Heart left ventricle (tissue), 16 donors: Measurements from ENCODE around the gene ARHGEF28. TPM values are rescaled to one million over a fixed set of nuclear protein-coding genes. Genes with fewer than 3 reads are reported as not detected.

ENCODE experiments used
- ATAC-seq, 4 donors: fragments of 200-7000 bp; cut with Tn5 transposase; one replicate each; pipeline ENCODE4 v1.9.1; 2020 to 2022; ENCODE audit warnings: moderate library complexity in 4 of 4, mild to moderate bottlenecking in 3 of 4, moderate number of reproducible peaks in 1 of 4
- DNase-seq, 5 donors: peaks; one replicate each; pipeline ENCODE4 v3.0.0-alpha.2; 2020
- H3K27ac ChIP-seq, 12 donors: fragments of 200-600 bp; sonication (generic) in 4 of 12; one replicate each; pipeline versions ENCODE4 v1.5.0 to v1.8.0; 2016 to 2022; ENCODE audit warnings: mild to moderate bottlenecking in 2 of 12
- H3K27me3 ChIP-seq, 9 donors: fragments of 200-600 bp; sonication (generic) in 2 of 9; one replicate each; pipeline versions ENCODE4 v1.5.1 to v1.8.0; 2016 to 2022; ENCODE audit warnings: mild to moderate bottlenecking in 3 of 9
- H3K36me3 ChIP-seq, 9 donors: fragments of 200-600 bp; sonication (generic) in 2 of 9; one replicate each; pipeline versions ENCODE4 v1.5.0 to v1.8.0; 2018 to 2022; ENCODE audit warnings: mild to moderate bottlenecking in 2 of 9
- H3K4me1 ChIP-seq, 12 donors: fragments of 200-600 bp; sonication (generic) in 4 of 12; one replicate each; pipeline versions ENCODE4 v1.5.0 to v1.8.0; 2016 to 2022; ENCODE audit warnings: mild to moderate bottlenecking in 3 of 12
- H3K4me3 ChIP-seq, 12 donors: fragments of 200-600 bp; sonication (generic) in 4 of 12; one replicate each; pipeline versions ENCODE4 v1.5.0 to v1.8.0; 2017 to 2022; ENCODE audit warnings: mild to moderate bottlenecking in 9 of 12, moderate library complexity in 4 of 12
- H3K9me3 ChIP-seq, 12 donors: fragments of 200-600 bp; sonication (generic) in 4 of 12; one replicate each; pipeline versions ENCODE4 v1.5.0 to v1.8.0; 2016 to 2022; ENCODE audit warnings: mild to moderate bottlenecking in 1 of 12
- CTCF ChIP-seq, 12 donors: fragments of 200-600 bp; sonication (generic) in 4 of 12; IDR thresholded peaks; one replicate each; pipeline versions ENCODE4 v1.5.0 to v1.8.0; 2018 to 2022; ENCODE audit warnings: antibody characterized with exemption in 12 of 12, mild to moderate bottlenecking in 5 of 12
- POLR2A ChIP-seq, 2 donors: fragments of 450-650 bp; IDR thresholded peaks; one replicate each; pipeline ENCODE4 v1.6.1; 2017; ENCODE audit warnings: antibody characterized with exemption in 2 of 2, mild to moderate bottlenecking in 2 of 2, moderate library complexity in 2 of 2
- WGBS, 4 donors: extraction: QIAGEN DNeasy Blood & Tissue Kit in 2 of 4; methylation state at CpG; one replicate each; pipeline versions ENCODE4 v1.1.5 to v1.1.7; 2013 to 2018; 5-methylcytosine and 5-hydroxymethylcytosine counted together
- intact Hi-C, 10 donors: fragments of 100-400 bp; cut with DNase I; formaldehyde crosslinking; loops; one replicate each; pipeline versions ENCODE4 v1.11.1 to v1.14.2; 2022
- polyA plus RNA-seq, 2 donors: library from polyadenylated mRNA; stranded (reverse); fragments of 200-250 nt; gene quantifications; one replicate each; pipeline ENCODE4 v1.2.3, GENCODE V29; 2013
- total RNA-seq, 9 donors: library from RNA; depleted of rRNA in 2 of 9; stranded (reverse); fragments of >200 nt in 2 of 9; fragmentation: NEBNext Ultra II Directional in 3 of 9; extraction: Animal tissue kit (Norgen Biotek cat#: 25700) in 3 of 9; gene quantifications; one replicate each; pipeline versions ENCODE4 v1.1.0 to v1.2.4, GENCODE V29; 2016 to 2023
- donor health status: ischemic (EF 13 %, LVEDD 7.1; RV severe dilation, severe dysfunction).
- donor health status: healthy with polysubstance abuse.
- donor health status: DM: no; HTN: yes; CAD: no.
- donor health status: DM: no; HTN: no; CAD: no.
- donor health status: ischemic (EF 25% LVEDD 6.9; RV normal size, moderate dysfunction).
- donor health status: ischemic (EF 25% LVEDD 5.7; RV mildly dilated, moderate dysfunction).
- donor health status: healthy.
- donor health status: DM: yes; HTN: yes; CAD: no.
- donor health status: ischemic (EF 35%, LVEDD 5.7; RV mildly dilated, moderate dysfunction).
- donor health status: nonischemic (EF 11% LVEDD 7.7; RV severe dilation, severe dysfunction).
- donor health status: DM: yes; HTN: yes; CAD: no.
- donor health status: PGD.
- donor health status: ischemic (EF 29% LVEDD 5.4; RV normal size, mild dysfunction).
- donor health status: nonischemic (EF 23%, LVEDD 6.1; RV moderate dilation, normal function).

Gene ARHGEF28
- total and polyA plus RNA-seq, 11 donors = 0.51 to 7.7 (median 1.7) TPM

DNA sequence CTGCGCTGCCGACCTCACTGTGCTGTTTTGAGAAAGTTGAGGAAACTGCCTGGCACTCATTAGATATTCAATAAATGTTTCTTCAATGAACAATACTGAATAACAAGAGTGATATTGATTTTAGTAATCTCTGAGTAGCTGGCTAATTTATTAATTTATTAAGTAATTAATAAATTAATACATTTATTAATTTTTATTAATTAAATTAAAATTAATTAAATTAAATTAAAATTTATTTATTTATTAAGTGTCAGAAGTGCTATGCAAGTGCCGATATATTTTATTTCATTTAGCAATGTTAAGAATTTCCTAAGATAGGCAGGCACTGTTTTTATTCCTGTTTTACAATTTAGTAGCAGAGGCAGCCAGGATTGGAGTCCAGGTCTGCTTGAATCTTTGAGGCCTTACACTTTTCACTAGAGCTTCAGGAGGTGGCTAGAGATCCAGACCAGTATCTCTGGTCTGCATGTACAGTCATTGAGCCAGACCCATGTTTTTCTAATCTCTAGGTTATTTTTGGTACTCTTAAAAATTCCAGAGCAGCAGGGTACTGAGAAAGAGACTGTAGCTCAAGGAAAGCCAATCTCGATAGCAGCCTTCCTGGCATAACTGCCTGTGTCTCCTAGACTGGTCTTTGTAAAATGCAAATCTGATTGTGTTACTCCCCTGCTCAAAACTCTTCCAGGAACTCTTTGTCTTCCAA lies 109.2 kb downstream of the ARHGEF28 start:
- Histone ChIP-seq H3K4me1 (peaks cover 0 to 18% (median 2%) of the 10 kb centered on the region in 12 donors), H3K27ac (no peak overlapping the region), H3K9me3 (no peaks in the 10 kb centered on the region), H3K4me3 (no peak overlapping the region), H3K36me3 (no peaks in the 10 kb centered on the region), H3K27me3 (no peaks in the 10 kb centered on the region)
- DNase-seq (no peak), ATAC-seq (peak in 3 of 4 donors; percentile 36 to 94 (median 76))
- 49 to 76% (median 65%) methylated on average over 4 of the region's 4 CpGs for WGBS, 4 donors
- TF ChIP-seq POLR2A (IDR thresholded peaks at IDR 0.05) (no peak), CTCF (IDR thresholded peaks at IDR 0.05) (no peak)
- intact Hi-C loops = no loop called here

- ATAC-seq (no peak), DNase-seq (no peak)
- TF ChIP-seq CTCF (IDR thresholded peaks at IDR 0.05) (no peak), POLR2A (IDR thresholded peaks at IDR 0.05) (no peak)
- 98 to 100% (median 98%) methylated on average over 1 of the region's 1 CpG for WGBS, 4 donors
- H3K27me3 ChIP-seq = no peaks in the 10 kb centered on the region
- no peak overlapping the region for H3K27ac ChIP-seq
- no peaks in the 10 kb centered on the region for H3K9me3 ChIP-seq
- H3K36me3 ChIP-seq = no peaks in the 10 kb centered on the region
- peaks cover 0 to 12% (median 1%) of the 10 kb centered on the region in 12 donors for H3K4me1 ChIP-seq
- intact Hi-C loops = no loop called here
- H3K4me3 ChIP-seq = no peak overlapping the region
Measured at GRCh38 chr5:73739650-73740049, 113.7 kb downstream of the ARHGEF28 start.

- Histone ChIP-seq H3K4me1 (peaks cover 0 to 5% (median 0%) of the 10 kb centered on the region in 12 donors), H3K9me3 (no peaks in the 10 kb centered on the region), H3K36me3 (no peaks in the 10 kb centered on the region), H3K27me3 (no peaks in the 10 kb centered on the region), H3K27ac (peak overlapping the region in 2 of 12 donors; percentile 6 to 10), H3K4me3 (no peak overlapping the region)
- intact Hi-C loops = no loop called here
- TF ChIP-seq CTCF (IDR thresholded peaks at IDR 0.05) = no peak
- TF ChIP-seq POLR2A (IDR thresholded peaks at IDR 0.05) = no peak
- WGBS, 4 donors = 45 to 51% (median 49%) methylated on average over 4 of the region's 4 CpGs
- ATAC-seq (peak in 3 of 4 donors; percentile 24 to 31 (median 31)), DNase-seq (no peak)
Measured at GRCh38 chr5:73740274-73740790, 114.3 kb downstream of the ARHGEF28 start.

- DNase-seq (no peak), ATAC-seq (no peak)
- TF ChIP-seq CTCF (IDR thresholded peaks at IDR 0.05) = no peak
- no peak for TF ChIP-seq POLR2A (IDR thresholded peaks at IDR 0.05)
- H3K4me1 ChIP-seq = peaks cover 0 to 22% (median 0%) of the 10 kb centered on the region in 12 donors
- no peak overlapping the region for H3K4me3 ChIP-seq
- intact Hi-C loops = no loop called here
- 71 to 80% (median 72%) methylated on average over 2 of the region's 2 CpGs for WGBS, 4 donors
- no peak overlapping the region for H3K27ac ChIP-seq
- peaks cover 0 to 12% (median 0%) of the 10 kb centered on the region in 12 donors for H3K9me3 ChIP-seq
- no peaks in the 10 kb centered on the region for H3K27me3 ChIP-seq
- H3K36me3 ChIP-seq = no peaks in the 10 kb centered on the region
Measured at GRCh38 chr5:73743161-73743560, 117.2 kb downstream of the ARHGEF28 start.
